ENCODE measurements around the gene CCL27.
"Not testable (repeated sequence)": the region's sequence is repeated elsewhere in the genome, so short reads cannot be mapped to it uniquely, and the experiment has no call there.

CCL27 gene

GRCh38 chr9:34647651-34648050 is 14.8 kb downstream of the CCL27 start:
- in situ Hi-C loops (cut with MboI; ENCODE audit: low sequenced_read_pairs, unreplicated experiment) = no loop called here
- DNase-seq (ENCODE audit: low spot score) = no peak
- TF ChIP-seq, protein P1, sequence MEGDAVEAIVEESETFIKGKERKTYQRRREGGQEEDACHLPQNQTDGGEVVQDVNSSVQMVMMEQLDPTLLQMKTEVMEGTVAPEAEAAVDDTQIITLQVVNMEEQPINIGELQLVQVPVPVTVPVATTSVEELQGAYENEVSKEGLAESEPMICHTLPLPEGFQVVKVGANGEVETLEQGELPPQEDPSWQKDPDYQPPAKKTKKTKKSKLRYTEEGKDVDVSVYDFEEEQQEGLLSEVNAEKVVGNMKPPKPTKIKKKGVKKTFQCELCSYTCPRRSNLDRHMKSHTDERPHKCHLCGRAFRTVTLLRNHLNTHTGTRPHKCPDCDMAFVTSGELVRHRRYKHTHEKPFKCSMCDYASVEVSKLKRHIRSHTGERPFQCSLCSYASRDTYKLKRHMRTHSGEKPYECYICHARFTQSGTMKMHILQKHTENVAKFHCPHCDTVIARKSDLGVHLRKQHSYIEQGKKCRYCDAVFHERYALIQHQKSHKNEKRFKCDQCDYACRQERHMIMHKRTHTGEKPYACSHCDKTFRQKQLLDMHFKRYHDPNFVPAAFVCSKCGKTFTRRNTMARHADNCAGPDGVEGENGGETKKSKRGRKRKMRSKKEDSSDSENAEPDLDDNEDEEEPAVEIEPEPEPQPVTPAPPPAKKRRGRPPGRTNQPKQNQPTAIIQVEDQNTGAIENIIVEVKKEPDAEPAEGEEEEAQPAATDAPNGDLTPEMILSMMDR (IDR thresholded peaks at IDR 0.05; ENCODE audit: borderline replicate concordance, control extremely low read depth, extremely low read depth, insufficient read depth, missing control alignments) = no peak

- in situ Hi-C loops (cut with MboI; ENCODE audit: low sequenced_read_pairs, unreplicated experiment) = no loop called here
- TF ChIP-seq, protein P1 (IDR thresholded peaks at IDR 0.05; ENCODE audit: borderline replicate concordance, control extremely low read depth, extremely low read depth, insufficient read depth, missing control alignments) = no peak
- DNase-seq (ENCODE audit: low spot score) = no peak
Observed at GRCh38 chr9:34647084-34647403, 15.4 kb downstream of the CCL27 start.

GRCh38 chr9:34646211-34647083 is 16.0 kb downstream of the CCL27 start, which contains the start of gene GALT:
Gene GALT, plus strand, starts transcription at chr9:34646675. Its CDS starts 30 bp downstream, at chr9:34646705.
- TF ChIP-seq, protein P1 (IDR thresholded peaks at IDR 0.05; ENCODE audit: borderline replicate concordance, control extremely low read depth, extremely low read depth, insufficient read depth, missing control alignments) = peak; percentile 37
- in situ Hi-C loops (cut with MboI; ENCODE audit: low sequenced_read_pairs, unreplicated experiment) = no loop called here
- DNase-seq (ENCODE audit: low spot score) = peak; percentile 98

DNA sequence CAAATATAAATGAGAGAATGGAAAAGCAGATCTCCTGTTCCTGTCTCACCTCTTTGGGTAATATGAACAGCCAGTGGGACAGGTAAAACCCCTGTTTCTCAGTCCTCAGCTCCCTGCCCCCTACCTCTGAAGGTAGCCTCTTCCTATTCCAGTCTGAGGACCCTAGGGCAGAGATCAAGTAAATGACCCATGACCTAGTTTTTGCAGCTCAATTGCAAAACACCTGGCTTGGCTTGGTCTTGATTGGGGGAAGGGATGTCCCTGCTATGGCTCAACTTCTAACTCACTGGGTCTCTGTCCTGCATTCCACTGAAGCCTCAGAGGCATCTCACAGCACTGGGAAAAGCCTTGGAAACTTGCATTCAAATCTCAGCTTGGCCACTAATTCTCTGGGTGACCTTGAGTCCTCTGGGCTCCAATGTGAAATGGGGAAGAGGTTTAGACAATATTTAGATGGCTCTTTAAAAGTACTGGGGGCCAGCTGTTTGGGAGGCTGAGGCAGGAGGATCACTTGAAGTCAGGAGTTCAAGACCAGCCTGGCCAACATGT is 17.6 kb downstream of the CCL27 start:
- in situ Hi-C loops (cut with MboI; ENCODE audit: low sequenced_read_pairs, unreplicated experiment) = no loop called here
- TF ChIP-seq, protein P1 (IDR thresholded peaks at IDR 0.05; ENCODE audit: borderline replicate concordance, control extremely low read depth, extremely low read depth, insufficient read depth, missing control alignments) = no peak
- no peak for DNase-seq (ENCODE audit: low spot score)

- in situ Hi-C loops (cut with MboI; ENCODE audit: low sequenced_read_pairs, unreplicated experiment) = no loop called here
- TF ChIP-seq, protein P1 (IDR thresholded peaks at IDR 0.05; ENCODE audit: borderline replicate concordance, control extremely low read depth, extremely low read depth, insufficient read depth, missing control alignments) = no peak
- no peak for DNase-seq (ENCODE audit: low spot score)
Observed at GRCh38 chr9:34642679-34643078, 19.8 kb downstream of the CCL27 start.

- in situ Hi-C loops (cut with MboI; ENCODE audit: low sequenced_read_pairs, unreplicated experiment); DNase-seq (ENCODE audit: low spot score): not testable (repeated sequence)
Observed at GRCh38 chr9:34639322-34639721, 23.1 kb downstream of the CCL27 start.

DNA sequence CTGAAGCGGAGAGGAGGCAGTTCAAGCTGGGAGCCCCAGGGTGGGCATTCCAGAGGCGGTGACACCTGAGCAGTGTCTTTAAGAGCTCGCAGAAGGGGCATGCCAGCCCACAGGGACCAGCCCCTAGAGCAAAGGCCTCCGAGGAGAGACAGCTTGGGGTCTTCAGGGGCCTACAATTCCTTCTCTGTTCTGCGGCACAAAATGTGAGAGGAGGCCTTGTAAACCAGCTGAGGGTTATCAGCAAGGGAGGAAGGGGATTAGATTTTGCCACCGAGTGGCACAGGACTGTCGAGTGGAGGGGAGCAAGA is 24.4 kb downstream of the CCL27 start:
- no peak for DNase-seq (ENCODE audit: low spot score)
- in situ Hi-C loops (cut with MboI; ENCODE audit: low sequenced_read_pairs, unreplicated experiment) = no loop called here
- TF ChIP-seq, protein P1 (IDR thresholded peaks at IDR 0.05; ENCODE audit: borderline replicate concordance, control extremely low read depth, extremely low read depth, insufficient read depth, missing control alignments) = no peak

Measured in GM13976 (cell line).